GM12874 (cell line): ENCODE measurements around the gene ADGRL3.

Source experiments
- CTCF ChIP-seq: IDR thresholded peaks from 2 replicates; pipeline ENCODE4 v1.5.1; 2011; ENCODE audit warnings: low read depth, mild to moderate bottlenecking, control low read depth, low read length, moderate library complexity; ENCODE audit not compliant: insufficient read depth

The ADGRL3 gene

GRCh38 chr4:62087706-62088105 is 887.6 kb downstream of the ADGRL3 start:
- TF ChIP-seq CTCF = no peak

- TF ChIP-seq CTCF = no peak
These were observed 893.6 kb downstream of the ADGRL3 start for GRCh38 chr4:62093735-62094134.

GRCh38 chr4:62096881-62097280 is 896.8 kb downstream of the ADGRL3 start:
- no peak for TF ChIP-seq CTCF

GRCh38 chr4:62115216-62115615 is 915.1 kb downstream of the ADGRL3 start:
- no peak for TF ChIP-seq CTCF

- TF ChIP-seq CTCF = no peak
These were observed 917.8 kb downstream of the ADGRL3 start for GRCh38 chr4:62117886-62118285.

- TF ChIP-seq CTCF = no peak
These were observed 918.4 kb downstream of the ADGRL3 start for GRCh38 chr4:62118558-62118957.

- no peak for TF ChIP-seq CTCF
These were observed 919.1 kb downstream of the ADGRL3 start for GRCh38 chr4:62119195-62119594.
